Activated CD4-positive, CD25-positive, alpha-beta regulatory T cell treated with anti-CD3 and anti-CD28 coated beads, Interleukin-2, amount 50 U/mL, for 72 hours (primary cell): Measurements from ENCODE around the gene CHRDL2.

Experiments used
- DNase-seq: peaks from one replicate; pipeline ENCODE4 v3.0.0; 2021

The CHRDL2 gene

DNA sequence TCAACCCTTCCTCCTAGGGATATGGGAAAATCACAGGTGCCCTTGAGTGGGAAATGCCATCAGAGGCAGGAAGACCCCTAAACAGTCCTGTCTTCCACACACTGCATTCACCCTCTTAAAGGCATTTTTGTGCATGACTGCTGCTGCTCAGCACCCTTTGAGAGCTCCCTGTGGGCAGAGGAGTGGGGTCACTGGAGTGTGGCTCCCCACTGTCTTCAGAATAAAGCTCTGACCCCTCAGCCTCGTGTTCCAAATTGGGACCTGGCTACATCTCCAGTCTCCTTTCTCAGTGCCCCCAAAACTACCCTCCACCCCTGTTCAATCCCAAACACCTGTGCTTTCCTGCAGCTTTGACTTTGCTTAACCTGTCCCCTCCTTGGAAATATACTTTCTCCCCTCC is 46.6 kb downstream of the CHRDL2 start:
- no peak for DNase-seq

DNA sequence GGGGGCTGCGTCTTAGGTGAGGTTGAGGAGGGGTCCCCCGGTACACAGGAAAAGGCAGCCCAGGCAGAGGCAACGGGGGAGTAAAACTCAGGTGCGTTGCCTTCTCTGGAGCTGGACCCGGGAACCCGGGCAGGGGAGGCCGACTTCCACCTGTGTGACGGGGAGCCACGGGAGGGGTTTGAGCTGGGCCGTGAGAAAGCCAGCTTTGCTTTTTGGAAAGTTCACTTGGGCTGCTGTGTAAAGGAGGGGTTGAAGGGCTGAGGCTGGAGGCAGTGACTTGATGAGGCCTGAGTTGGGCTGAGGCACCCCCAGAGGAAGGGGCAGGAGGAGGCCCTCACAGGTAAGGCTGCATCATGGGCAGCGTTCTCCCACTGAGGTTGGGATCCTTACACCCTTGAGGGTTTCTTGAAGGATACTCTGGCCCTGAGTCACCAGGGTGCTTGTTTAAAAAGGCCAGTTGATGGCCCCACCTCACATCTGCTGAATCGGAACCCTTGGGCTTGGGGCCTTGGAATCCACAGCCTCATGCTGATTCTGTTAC is 47.2 kb downstream of the CHRDL2 start:
- DNase-seq = no peak

DNA sequence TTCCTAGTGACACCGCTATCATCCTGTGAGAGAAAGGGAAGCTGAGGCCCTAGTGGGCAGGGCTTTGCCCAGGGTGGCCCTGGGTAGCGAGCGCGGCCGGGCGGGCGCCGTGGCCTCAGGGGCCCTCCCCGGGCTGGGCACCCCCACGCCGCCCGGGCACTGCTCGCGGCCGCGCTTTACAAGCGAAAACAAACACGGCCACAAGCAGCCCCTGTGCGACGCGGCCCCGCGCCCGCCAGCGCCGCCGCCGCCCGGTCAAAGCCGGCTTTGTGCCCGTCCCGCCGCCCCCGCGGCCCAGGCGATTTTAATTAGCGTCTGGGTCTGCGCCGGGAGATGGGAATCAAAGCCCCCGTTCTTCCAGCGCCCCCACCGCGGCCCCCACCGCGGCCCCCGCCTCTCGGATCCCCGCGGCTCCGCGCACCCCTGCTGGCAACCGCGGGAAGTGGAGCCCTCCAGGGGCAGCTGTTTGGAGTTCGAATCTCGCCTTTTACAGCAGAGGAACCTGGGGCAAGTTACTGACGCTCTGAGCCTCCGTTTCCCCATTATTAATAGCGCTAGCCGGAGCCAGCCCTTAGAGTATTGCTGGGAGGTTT is 47.9 kb downstream of the CHRDL2 start:
- DNase-seq = no peak

DNA sequence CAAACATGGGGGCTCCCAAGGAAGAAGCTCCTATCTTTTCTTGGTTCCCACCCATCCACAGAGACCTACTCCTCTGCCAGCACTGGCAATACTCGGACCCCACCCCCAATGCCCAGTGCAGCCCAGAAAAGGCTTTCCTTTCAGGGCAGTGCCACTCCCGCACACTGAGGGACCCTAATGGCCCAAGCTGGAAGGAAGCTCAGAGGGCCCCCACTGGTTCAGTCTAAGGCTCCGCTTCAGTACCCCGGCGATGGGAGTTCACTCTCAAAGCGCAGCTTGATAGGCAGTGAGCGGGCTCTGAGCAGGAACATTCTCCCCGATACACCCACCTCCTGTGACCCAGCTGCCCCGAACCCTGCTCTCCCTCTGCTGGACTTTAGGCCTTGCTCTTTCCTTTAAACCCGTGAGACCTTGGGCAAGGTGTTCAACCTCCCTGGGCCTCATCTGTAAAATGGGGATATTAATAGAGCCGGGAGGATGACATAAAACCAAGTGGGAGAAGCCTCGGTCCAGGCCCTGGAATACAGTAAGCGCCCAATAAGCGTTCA is 48.4 kb downstream of the CHRDL2 start:
- no peak for DNase-seq

DNA sequence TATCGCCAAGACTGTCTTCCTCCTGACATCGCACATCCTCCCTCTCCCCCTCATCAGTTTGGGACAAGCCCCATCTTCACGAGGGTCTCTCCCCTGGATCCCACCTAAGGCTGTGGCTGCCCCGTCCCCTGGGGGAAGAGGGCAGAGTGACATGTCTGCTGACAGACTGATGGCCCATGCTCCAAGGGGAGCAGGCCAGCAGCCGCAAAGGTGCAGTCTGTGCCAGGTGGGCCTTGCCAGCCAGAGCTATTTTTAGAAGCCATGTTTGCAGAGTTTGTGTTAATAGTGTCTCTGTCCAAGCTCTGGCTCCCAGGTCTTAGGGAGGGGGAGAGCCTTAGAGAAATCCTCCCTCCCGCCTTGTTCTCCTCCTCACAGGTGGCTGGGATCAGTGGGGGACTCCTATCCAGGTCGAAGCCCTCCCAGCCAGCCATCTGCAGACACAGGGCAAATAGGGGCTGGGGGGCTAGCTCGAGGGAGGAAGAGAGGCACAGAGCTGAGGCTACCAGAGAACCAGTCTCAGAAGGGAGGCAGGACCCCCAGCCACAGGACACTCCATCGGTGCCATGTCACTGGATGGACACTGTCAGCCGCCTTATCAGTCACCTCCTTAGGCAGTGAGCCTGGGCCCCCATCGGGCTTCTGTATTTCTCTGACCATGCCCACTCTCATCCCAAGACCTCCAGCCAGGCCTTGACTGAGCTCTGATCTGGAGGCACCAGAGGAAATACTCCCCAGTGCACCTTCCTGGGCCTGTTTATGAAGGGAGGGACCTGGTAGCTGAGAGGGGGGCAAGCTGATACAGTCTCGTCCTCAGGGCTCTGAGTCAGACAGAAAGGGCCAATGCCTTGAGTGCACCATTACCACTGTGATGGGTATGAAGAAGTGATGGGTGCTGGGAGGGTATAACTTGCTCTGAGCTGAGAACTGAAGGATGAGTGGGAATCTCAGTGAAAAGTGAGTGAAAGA is 49.3 kb downstream of the CHRDL2 start:
- DNase-seq = peak; percentile 12

DNA sequence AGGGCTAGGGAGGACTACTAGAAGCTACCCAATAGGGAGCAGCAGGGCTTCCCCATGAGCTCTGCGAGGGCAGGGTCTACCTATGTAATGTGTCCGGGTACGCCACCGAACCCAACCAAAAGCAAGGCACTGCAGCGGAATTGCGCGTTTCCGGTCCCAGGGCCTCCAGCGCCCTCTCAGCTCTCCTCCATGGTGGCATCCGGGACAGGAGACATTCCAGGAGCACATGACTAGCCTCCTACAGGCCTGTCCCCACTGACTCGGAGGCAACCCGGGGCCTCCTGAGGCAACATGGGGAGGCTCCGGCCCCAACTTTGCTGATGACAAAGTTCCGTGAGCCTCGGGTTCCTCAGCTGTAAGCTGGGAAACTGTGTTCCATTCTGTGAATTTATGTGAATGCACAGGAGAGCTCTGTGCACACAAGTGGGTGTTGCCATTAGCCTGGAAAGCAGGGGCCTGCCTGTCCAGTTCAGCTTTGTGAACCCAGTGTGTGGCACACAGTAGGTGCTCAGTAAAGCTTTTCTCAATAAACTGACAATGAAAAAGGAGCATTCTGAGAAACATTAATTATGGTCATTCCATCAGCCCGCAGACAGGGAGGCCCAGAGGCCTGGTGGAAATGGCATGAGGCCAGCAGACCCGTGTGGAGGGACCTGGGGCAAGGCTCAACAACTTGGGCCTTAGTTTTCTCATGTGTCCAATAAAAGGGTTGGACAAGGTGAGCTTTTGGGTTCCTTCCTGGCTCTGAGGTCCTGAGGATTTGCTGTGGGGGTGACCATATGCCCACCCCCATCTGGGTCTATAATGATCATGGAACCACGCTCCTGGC is 50.3 kb downstream of the CHRDL2 start:
- peak; percentile 17 for DNase-seq

DNA sequence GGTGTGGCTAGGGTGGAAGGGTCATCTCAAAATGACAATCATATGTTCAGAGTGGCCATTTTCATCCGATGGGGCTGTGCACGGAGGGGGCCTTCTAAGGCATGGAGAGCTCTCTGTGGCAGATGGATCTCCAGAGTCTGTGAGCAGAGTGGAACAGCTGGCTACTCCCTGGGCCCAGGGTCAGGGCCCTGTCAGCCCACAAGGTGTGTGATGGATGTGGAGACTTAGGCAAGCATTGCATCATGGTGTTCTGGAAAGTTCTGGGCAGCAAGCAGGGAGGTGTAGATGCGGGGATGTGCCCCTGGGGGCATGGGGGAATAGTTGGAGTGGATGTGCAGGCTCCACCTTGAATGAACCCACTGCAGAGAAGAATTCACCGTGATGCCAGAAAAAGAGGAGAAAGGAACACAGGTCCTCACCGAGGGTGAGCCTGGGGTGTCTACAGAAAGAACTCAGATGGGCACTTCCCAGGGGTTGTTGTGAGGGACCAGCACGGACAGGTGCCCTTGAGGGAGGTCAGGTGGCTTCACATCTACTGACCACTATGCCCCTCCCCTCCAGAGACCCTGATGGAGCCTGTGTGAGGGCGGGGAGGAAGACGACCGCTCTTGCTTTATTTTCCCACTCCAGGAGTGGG is 51.1 kb downstream of the CHRDL2 start:
- peak; percentile 14 for DNase-seq

DNA sequence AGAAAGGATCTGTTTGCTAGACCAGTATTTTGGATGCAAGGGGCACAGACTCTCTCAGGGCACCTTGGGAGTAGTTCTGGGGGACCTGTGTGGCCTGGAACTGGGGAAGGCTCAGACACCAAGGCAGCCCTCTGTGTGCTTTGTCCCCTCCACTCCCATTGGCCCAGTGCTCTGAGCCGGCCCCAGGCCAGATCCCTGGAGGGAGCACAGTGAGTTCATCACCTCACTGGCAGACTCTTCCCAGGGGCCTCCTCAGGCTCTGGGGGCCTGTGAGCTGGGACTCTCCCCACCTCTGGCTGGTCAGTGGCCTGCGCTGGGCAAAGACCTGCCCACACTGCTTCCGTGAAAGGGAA is 51.7 kb downstream of the CHRDL2 start:
- peak; percentile 13 for DNase-seq

DNA sequence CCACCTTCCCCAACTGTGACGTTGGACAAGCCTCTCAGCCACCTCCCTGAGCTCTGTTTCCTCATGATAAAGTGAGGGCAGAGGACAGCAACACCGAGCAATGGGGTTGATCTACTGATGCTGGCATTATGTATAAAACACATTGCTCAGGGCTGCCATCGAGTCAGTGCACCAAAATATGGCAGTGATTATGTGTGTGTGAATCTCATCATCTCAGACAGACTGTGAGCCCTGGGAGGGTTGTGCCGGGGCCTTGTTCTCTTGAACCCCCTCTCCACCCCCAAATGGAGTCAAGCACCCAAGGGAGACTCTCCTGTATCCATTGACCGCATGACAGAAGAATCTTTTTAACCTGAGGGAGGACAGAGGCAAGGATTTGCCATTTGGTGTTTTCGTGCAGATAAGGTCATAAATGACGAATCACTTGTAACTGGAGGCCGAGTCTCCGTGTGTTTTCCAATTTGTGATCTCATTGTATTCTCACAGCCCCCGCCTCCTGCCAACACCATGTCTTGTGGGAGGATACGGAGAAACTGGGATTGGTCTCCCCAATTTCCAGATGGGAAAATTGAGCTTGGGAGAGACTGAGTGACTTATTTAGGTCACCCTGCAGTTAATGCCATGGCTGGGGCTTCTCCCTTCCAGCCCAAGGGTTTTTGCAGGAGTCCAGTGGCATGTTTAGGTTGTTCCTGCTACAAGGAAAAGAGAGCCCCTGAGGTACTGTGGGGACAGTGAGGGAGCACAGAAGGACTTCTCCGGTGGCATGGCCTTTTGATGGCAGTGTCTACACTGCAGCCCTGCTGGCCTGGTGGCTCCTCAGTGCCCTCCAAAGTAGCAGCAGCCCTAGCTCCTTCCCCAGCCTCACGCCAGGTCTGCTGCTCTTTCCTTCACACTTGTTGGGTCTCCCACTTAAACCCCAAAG is 52.4 kb downstream of the CHRDL2 start:
- peak; percentile 4 for DNase-seq

DNA sequence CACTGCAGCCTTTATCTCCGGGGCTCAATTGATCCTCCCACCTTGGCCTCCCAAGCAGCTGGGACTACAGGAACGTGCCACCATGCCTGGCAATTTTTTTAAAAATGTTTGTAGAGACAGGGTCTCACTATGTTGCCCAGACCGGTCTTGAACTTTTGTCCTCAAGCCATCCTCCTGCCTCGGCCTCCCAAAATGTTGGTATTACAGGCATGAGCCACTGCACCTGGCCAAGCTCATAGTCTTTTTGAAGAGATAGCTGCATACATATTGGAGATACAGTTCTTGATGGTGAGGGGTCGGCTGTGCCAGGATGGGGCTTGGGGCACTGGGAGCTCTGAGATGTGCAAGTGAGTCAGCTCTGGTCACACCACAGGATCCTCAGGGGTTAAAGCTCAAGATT is 53.2 kb downstream of the CHRDL2 start:
- DNase-seq = peak; percentile 4

DNA sequence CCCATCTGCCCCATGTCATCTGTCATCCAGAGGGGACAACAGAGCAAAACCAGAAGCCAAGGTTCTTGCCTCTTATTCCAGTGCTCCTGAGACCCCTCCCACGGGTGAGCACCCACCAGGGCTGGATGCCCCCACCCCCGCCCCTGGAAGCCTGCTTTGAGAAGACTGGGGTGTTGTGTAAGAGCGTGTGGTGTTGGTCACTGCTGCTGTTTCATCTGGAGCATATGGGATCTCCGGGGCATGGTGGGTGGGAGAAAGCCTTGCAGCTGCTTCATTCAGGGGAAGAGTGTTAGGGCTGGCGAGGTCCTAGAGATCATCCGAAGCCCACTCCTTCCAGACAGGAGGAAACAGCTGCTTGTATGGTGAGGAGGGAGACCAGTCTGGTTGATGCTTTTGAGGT is 54.1 kb downstream of the CHRDL2 start:
- peak; percentile 13 for DNase-seq

DNA sequence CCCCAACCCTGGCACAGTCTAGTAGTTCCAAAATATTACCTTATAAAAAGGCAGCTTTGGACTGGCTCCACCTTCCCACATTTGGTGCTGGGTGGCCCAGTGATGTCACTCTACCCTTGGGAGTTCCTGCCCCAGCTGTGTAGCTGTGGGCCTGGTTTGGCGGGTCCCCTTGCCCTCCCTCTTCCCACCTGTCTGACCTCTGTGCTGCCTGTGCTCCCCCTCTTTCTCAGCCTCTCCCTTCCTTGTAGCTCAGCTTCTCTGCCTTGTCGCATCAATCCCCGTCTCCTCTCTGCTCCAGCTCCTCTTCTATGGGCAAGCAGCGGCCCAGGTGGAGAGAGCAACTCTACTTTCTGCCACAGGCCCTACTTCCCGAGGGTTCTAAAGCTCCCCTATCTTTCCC is 54.6 kb downstream of the CHRDL2 start:
- DNase-seq = peak; percentile 7

DNA sequence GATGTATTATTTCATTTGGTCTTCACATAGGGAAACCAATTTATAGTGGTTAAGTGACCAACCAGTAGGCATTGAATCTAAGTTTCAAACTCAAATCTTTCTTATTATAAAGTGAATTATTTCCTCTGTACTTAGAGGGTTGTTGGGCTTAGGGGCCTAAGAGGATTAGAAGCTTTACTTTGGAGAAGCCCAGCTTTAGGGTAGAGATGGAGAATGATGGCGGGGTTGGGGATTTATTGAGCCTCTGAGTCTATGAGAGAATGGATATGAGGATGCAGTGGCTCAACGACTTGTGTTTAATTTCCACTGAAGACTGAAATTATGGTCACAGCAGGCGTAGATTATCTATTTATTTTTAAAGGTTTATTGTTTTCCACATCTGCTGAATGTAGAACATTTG is 55.5 kb downstream of the CHRDL2 start:
- DNase-seq = no peak

DNA sequence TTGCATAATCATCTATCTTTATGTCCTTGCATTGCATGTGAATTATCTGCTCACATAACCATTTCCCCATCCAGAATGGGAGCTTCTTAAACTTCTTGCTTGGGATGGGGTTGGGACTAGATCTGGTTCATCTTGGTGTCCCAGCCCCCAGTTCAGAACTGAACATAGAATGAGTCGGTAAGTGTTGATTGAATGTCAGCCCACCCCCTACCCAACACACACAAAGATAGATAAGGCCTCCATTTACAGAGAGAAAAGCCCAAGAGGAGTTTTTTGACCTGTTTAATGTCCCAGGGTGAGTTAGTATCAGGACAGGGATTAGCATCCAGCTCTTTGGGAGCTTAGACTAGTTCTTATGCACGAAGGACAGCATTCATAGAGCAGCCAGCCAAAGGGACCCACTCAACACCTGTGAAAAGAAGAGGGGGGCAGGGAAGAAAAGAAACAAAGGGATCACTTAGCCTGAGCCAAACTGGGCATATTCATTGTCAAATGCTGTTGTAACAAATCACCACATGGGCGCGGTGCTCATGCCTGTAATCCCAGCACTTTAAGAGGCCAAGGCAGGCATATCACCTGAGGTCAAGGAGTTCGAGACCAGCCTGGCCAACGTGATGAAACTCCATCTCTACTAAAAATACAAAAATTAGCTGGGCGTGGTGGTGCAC is 57.4 kb downstream of the CHRDL2 start:
- DNase-seq = no peak

DNA sequence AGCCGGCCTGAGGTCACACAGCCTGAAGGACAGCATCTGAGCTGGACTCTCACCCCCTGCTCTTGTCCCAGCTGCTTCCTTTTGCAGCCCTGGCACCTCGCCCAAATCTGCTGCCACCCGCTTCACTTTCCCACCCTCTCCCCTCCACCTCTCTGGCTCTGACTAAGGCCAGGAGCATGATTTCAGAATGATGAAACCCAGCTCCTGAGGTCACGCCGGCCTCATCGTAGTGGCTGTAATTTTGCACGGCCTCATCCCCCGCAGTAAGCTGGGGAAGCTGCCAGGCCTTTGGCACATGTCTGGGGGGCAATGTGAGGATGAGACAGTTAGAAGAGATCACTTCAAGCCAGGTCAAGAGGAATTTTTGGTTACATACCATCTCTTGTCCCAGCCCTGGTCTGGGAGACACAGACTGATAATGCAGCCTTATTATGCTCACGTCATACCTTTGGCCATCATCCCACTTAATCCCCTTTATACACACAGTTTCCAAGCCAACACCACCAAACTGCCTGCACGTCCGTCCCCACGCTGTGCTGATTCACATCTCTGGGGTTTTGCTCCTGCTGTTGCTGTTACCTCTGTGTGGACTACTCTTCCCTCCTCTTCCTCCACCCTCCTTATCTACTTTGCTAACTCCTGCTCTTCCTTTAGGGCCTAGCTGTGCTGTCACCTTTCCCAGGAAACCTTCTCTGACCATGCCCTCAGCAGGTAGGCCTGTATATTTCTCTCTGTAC is 58.1 kb downstream of the CHRDL2 start:
- peak; percentile 21 for DNase-seq

DNA sequence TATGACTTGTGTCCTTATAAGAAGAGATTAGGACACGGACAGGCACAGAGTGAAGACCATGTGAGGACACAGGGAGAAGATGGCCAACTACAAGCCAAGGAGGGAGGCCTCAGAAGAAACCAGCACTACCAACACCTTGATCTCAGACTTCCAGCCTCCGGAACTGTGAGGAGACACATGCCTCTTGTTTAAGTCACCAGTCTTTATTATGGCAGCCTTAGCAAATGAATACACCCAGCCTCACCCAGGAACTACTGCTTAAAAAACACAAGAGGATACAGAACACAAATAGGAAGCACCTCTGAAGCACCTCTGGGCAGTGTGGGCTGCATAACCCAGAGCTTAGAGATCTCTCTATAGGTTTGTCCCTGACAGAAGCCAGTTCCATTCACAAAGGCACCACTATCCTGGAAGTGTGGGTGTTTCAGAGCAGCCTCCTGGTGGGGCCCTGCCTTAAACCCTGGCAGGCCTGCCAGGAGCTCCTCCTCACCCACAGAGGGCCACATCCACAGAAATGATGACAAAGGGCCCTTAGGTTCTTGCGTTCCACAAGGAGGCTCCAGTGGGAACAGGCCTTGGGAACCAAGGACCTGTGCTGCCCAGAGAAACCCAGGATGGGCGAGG is 58.8 kb downstream of the CHRDL2 start:
- DNase-seq = no peak

DNA sequence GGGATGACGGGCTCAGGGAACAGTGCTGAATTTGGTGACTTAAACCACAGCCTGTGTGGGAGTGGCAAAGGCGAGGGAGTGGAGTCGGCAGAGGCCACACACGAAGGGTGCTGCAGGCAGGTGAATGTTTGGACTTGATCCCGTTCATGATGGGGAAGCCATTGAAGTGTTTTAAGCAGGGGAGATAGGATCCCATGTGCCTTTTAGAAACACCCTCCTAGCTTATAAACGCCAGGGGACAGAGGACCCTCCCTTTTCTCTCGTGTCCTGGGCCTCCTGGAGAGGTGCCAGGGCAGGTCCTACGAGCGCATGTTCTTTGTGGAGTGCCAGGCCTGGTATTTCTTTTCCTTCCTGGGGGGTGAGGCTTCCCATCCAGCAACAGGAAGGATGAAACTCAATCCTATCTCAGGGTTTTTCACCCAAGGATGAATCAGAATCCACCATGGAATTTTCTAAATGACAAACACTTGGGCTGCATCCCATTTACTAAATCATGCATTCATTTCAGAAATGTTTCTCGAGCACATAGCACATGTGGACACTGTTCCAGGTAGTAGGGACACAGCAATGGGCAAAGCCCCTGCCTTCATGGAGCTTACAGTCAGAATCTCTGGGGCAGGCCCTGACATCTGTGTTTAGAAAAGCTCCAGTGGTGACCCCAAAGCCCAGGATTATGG is 59.6 kb downstream of the CHRDL2 start:
- DNase-seq = no peak

DNA sequence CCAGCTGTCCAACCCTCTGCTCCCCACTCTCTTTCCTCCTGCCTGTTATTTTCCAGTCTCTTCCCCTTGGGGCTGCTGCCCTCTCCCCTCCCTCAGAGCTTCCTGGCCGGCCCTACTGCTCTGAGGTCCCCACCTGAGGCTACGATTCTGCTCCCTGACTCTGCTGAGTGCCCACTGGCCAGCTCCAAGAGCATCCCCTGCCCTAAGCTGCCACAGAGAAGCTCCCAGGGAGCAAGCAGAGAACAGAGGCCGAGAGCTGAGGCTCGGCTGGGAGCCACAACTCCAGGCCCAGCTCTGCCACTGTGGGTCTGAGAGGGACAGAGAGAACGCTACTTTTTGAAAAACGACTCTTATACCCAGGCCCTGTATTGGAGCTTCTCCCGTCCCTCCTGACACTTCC is 61.1 kb downstream of the CHRDL2 start:
- no peak for DNase-seq
